HTERT RPE-1 (cell line): ENCODE measurements around the gene DCAF7.

Source experiments
- in situ Hi-C: fragments of 300-500 bp; cut with MboI; formaldehyde crosslinking; loops from 4 replicates; pipeline ENCODE4 v1.14.3; 2020; ENCODE audit warnings: low sequenced_read_pairs

Gene DCAF7

GRCh38 chr17:63624531-63624880 lies 74.2 kb downstream of the DCAF7 start:
- in situ Hi-C loops, result no loop called here

DNA sequence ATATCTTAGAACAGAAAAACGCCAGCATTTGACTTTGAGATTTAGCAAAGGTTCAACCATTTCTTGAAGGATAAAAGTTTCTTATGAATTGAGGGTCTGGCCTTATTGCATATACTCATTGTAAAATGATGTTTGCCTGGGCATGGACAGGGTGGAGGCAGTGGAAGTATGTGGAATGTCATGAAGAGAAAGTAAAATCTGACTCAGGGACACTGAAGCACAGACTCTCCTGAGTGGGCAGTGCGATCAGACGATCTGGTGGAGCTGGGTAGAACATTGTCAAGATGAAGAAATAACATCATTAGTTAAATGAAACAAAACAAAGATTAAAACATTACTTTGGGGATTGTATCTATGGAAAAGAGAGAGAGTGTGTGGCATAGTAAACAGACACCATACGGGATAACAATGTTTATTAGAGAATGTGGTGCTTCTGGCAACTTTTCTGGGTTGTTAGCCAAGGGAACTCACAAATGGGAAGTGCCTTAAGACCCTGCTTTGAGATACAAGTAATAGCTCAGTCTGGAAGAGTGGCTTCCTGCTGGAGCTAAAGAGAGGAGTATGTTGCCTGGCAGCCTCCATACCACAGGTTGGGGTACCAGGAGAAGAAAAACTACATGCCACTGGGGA lies 76.4 kb downstream of the DCAF7 start:
- in situ Hi-C loops, result no loop called here

DNA sequence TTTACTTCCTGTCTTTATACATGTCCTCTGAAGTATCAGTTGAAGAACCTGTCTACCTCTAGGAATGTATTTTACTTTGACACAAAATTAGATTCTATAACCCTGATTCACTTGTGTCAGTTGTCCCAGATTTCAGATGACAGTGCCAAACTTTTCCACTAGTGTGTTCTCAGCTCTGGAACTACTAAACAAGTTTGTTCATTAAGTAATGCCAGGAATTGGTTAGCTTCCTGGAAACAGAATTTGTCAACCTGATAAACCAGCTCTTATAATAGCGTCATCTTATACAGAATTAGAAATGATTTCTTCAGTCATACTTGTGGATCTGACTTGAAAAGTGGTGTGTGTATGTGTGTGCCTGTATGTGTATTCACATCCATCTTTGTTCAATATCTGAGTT lies 79.3 kb downstream of the DCAF7 start:
- in situ Hi-C loops, result no loop called here

GRCh38 chr17:63631062-63631461 lies 80.8 kb downstream of the DCAF7 start:
- in situ Hi-C loops, result no loop called here

GRCh38 chr17:63631626-63632025 lies 81.3 kb downstream of the DCAF7 start:
- in situ Hi-C loops, result no loop called here

DNA sequence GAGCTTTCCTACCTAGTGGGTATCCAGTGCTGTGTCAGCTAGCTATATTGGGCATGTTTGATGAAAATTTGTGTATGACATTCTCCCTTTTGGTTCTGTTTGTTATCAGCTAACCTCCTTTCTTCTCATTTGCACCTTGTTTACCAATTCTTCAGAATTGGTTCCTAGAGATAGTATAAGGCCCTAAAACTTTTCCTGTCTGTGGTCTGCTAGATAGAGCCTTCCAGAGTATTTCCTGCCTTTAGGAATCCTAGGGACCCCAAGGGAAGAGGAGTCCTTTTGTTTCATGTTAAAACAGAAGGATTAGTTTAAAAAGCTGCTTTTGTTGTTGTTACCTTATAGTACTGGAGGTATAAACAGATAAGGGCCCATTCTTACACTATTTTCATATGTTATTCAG lies 83.5 kb downstream of the DCAF7 start:
- in situ Hi-C loops, result no loop called here

DNA sequence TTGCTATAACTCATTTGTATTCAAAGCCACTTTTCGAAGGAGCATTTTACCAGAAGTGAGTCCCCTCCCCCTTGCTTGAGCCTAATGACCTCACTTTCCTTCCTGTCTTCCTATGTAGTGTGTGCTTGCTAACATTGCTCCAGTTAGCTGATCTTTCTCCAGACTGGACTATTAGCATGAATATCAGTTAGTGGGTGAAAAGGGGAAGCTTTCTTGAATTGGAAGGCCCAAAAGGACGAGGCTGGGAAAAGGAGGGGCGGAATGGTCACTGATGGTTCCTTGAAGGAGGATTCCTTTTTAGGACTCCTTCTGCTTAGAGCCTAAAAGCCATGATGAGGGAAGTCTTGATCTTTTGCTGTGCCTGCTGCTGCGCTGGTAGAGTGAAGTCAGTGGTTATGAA lies 83.9 kb downstream of the DCAF7 start:
- in situ Hi-C loops, result no loop called here

DNA sequence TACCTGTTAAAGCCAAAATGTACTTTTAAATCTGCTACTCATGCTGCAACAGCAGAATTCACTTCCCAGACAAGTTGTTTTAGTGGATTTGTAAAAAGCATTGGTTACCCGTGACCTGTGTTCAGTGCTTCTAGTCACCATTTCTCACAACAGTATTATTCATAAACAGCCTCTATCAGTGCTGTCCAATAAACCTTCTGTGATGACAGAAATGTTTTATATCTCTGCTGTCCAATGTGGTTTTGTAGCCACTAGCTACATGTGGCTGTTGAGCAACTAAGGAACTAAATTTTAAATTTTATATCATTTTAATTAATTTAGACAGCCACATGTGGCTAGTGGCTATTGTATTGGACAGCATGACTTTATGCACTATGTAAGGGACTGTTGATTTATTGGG lies 84.5 kb downstream of the DCAF7 start:
- in situ Hi-C loops, result no loop called here

GRCh38 chr17:63635290-63635689 lies 85.0 kb downstream of the DCAF7 start:
- in situ Hi-C loops, result no loop called here

DNA sequence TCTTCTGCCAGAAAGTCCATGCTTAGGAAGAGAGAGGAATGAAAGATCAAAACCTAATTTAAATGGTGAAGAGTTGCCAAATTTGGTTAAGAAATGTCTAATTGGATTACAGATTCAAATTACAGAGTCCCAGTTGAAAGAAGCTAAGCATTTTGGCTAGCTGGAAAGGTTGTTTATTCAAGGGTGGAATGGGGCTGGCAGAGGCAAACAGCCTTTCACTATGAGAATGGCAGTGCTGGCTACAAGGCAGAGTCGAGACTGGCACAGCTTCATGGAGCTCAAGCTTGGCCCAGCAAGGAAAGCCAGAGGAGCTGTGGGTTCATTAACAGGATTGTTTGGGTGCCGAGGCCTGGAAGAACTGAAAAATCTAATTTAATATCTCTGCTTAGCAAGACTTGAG lies 85.5 kb downstream of the DCAF7 start:
- in situ Hi-C loops, result no loop called here

DNA sequence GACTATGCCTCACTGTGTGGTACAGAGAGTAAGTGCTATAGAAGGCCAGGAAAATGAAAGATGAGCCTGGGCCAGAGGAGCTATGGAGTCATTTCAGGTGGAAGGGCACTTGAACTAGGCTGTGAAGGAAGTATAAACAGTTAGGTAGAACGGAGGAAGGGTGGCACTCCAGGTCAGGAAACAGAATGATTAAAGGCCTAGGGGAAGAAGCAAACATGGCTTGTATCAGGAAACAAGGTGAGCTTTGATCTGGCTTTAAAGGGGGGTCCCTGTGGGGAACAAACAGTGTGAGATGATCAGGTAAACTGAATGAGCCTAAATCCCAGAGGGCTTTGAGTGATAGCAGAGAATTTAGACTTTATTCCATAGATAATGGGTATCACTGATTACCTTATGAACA lies 88.8 kb downstream of the DCAF7 start:
- in situ Hi-C loops, result no loop called here

DNA sequence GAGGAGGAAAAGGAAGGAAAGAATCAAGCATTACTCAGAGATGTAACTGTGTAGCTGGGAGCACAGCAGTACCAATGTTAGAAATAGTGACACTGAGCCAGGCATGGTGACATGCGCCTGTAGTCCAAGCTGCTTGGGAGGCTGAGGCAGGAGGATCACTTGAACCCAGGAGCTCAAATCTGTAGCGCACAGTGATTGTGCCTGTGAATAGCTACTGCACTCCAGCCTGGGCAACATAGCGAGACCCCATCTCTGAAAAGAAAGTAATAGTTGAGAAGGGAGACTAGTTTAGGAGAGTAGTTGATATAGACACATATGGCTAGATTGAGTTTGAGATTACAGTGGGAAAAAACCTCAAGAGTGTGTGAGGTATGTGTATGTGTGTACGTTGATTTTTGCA lies 89.8 kb downstream of the DCAF7 start:
- in situ Hi-C loops, result no loop called here

- in situ Hi-C loops, result no loop called here
Measured at GRCh38 chr17:63641692-63642448, 91.6 kb downstream of the DCAF7 start.
